Endodermal cell (in vitro differentiated cells): ENCODE results near the gene MYO7B. TPM values are rescaled to one million over a fixed set of nuclear protein-coding genes. Genes with fewer than 3 reads are reported as not detected.

Experiments used
- DNase-seq: peaks from one replicate; pipeline ENCODE4 v3.0.0-alpha.2; 2017
- H3K27ac ChIP-seq: 2 replicates; pipeline ENCODE4 v1.5.1; 2013; ENCODE audit warnings: mild to moderate bottlenecking, low read depth, low read length, moderate library complexity
- H3K27me3 ChIP-seq: 2 replicates; pipeline ENCODE4 v1.6.1; 2013; ENCODE audit warnings: mild to moderate bottlenecking, low read length, moderate library complexity; ENCODE audit not compliant: insufficient read depth, control insufficient read depth, poor library complexity, severe bottlenecking
- H3K36me3 ChIP-seq: 2 replicates; pipeline ENCODE4 v1.7.0; 2013; ENCODE audit warnings: mild to moderate bottlenecking, low read length, moderate library complexity; ENCODE audit not compliant: control insufficient read depth, insufficient read depth
- H3K4me1 ChIP-seq: one replicate; pipeline ENCODE4 v1.7.0; 2013; ENCODE audit warnings: low read length; ENCODE audit not compliant: control insufficient read depth, insufficient read depth
- H3K4me3 ChIP-seq: 2 replicates; pipeline ENCODE4 v1.5.1; 2013; ENCODE audit warnings: mild to moderate bottlenecking, low read length, moderate library complexity
- H3K9ac ChIP-seq: 2 replicates; pipeline ENCODE4 v1.6.1; 2013; ENCODE audit warnings: mild to moderate bottlenecking, low read length, moderate library complexity; ENCODE audit not compliant: poor library complexity, severe bottlenecking; ENCODE audit errors: extremely low read depth
- H3K9me3 ChIP-seq: 2 replicates; pipeline ENCODE4 v1.6.1; 2013; ENCODE audit warnings: mild to moderate bottlenecking, low read length, moderate library complexity; ENCODE audit not compliant: control insufficient read depth
- H3K27ac Mint-ChIP-seq: 2 replicates; pipeline ENCODE4 v1.8.0; 2020; ENCODE audit warnings: mixed read lengths
- H3K27me3 Mint-ChIP-seq: 2 replicates; pipeline ENCODE4 v1.8.0; 2021; ENCODE audit warnings: mild to moderate bottlenecking, mixed read lengths; ENCODE audit not compliant: insufficient read depth
- H3K36me3 Mint-ChIP-seq: 2 replicates; pipeline ENCODE4 v1.8.0; 2020; ENCODE audit warnings: low read depth, mixed read lengths
- H3K4me1 Mint-ChIP-seq: 2 replicates; pipeline ENCODE4 v1.8.0; 2020; ENCODE audit warnings: mixed read lengths
- H3K4me3 Mint-ChIP-seq: 2 replicates; pipeline ENCODE4 v1.8.0; 2020; ENCODE audit warnings: mild to moderate bottlenecking, moderate library complexity, mixed read lengths
- H3K9me3 Mint-ChIP-seq: 2 replicates; pipeline ENCODE4 v1.8.0; 2020; ENCODE audit warnings: mild to moderate bottlenecking, mixed read lengths
- CTCF ChIP-seq: fragments of 200-600 bp; sonication (generic); conservative IDR thresholded peaks from 2 replicates; pipeline ENCODE4 v1.5.0; 2021; ENCODE audit warnings: antibody characterized with exemption, mild to moderate bottlenecking
- WGBS, 2 experiments: methylation state at CpG; one replicate each; pipeline versions ENCODE4 v1.1.5 to v1.1.7; 2013; ENCODE audit warnings: missing lambda C conversion rate in 2 of 2, mixed read lengths in 1 of 2; ENCODE audit not compliant: insufficient coverage in 1 of 2, insufficient read length in 1 of 2; 5-methylcytosine and 5-hydroxymethylcytosine counted together
- total RNA-seq, 2 donors: library from RNA; stranded (reverse); fragmentation: NEBNext Ultra II Directional in 1 of 2; extraction: Animal tissue kit (Norgen Biotek cat#: 25700) in 1 of 2; gene quantifications; 2 replicates in 1 of 2; 3 replicates in 1 of 2; pipeline ENCODE4 v1.2.1, GENCODE V29; 2021

The MYO7B gene
- total RNA-seq, 2 donors from 2014 or later, result 0.11 TPM; not detected in 1

GRCh38 chr2:127607399-127607908 is 72.0 kb downstream of the MYO7B start:
- peaks cover 6% of the 10 kb centered on the region for H3K9me3 Mint-ChIP-seq
- no peak for TF ChIP-seq CTCF

GRCh38 chr2:127608061-127609030 is 72.9 kb downstream of the MYO7B start:
- no peak for TF ChIP-seq CTCF
- H3K4me3 ChIP-seq, result no peak overlapping the region
- peaks cover 4% of the 10 kb centered on the region for H3K9me3 Mint-ChIP-seq
- peaks cover 4% of the 10 kb centered on the region for H3K27me3 Mint-ChIP-seq
- peak; percentile 36 for DNase-seq
- no peaks in the 10 kb centered on the region for H3K4me1 Mint-ChIP-seq
- no peak overlapping the region for H3K27ac ChIP-seq
- H3K36me3 Mint-ChIP-seq, result no peaks in the 10 kb centered on the region
- WGBS, 2 experiments, result 93 to 96% methylated on average over 18 to 25 of the region's 25 CpGs
- H3K4me1 ChIP-seq, result no peaks in the 10 kb centered on the region
- no peak overlapping the region for H3K27ac Mint-ChIP-seq
- H3K27me3 ChIP-seq, result no peaks in the 10 kb centered on the region
- H3K9ac ChIP-seq, result no peak overlapping the region
- no peak overlapping the region for H3K4me3 Mint-ChIP-seq
- H3K9me3 ChIP-seq, result peaks cover 7% of the 10 kb centered on the region
- H3K36me3 ChIP-seq, result no peaks in the 10 kb centered on the region

More at GRCh38 chr2:127607399-127607908, 72.0 kb downstream of the MYO7B start:
- H3K27me3 Mint-ChIP-seq, result peaks cover 3% of the 10 kb centered on the region
- DNase-seq, result peak; percentile 7
- no peak overlapping the region for H3K4me3 ChIP-seq
- H3K4me3 Mint-ChIP-seq, result no peak overlapping the region
- H3K27me3 ChIP-seq, result no peaks in the 10 kb centered on the region
- no peaks in the 10 kb centered on the region for H3K4me1 ChIP-seq
- H3K27ac Mint-ChIP-seq, result no peak overlapping the region
- no peaks in the 10 kb centered on the region for H3K4me1 Mint-ChIP-seq
- H3K9me3 ChIP-seq, result no peaks in the 10 kb centered on the region
- no peak overlapping the region for H3K27ac ChIP-seq
- no peak overlapping the region for H3K9ac ChIP-seq
- H3K36me3 Mint-ChIP-seq, result no peaks in the 10 kb centered on the region
- H3K36me3 ChIP-seq, result no peaks in the 10 kb centered on the region
- WGBS, 2 experiments, result 95 to 96% methylated on average over 7 to 9 of the region's 9 CpGs

- no peaks in the 10 kb centered on the region for H3K36me3 Mint-ChIP-seq
- peaks cover 4% of the 10 kb centered on the region for H3K27me3 Mint-ChIP-seq
- no peak overlapping the region for H3K9ac ChIP-seq
- WGBS, 2 experiments, result 86 to 87% methylated on average over 15 to 24 of the region's 24 CpGs
- peaks cover 13% of the 10 kb centered on the region for H3K9me3 Mint-ChIP-seq
- no peak overlapping the region for H3K27ac ChIP-seq
- no peak overlapping the region for H3K4me3 Mint-ChIP-seq
- no peaks in the 10 kb centered on the region for H3K36me3 ChIP-seq
- no peak overlapping the region for H3K4me3 ChIP-seq
- TF ChIP-seq CTCF, result no peak
- H3K4me1 Mint-ChIP-seq, result no peaks in the 10 kb centered on the region
- no peaks in the 10 kb centered on the region for H3K27me3 ChIP-seq
- H3K27ac Mint-ChIP-seq, result no peak overlapping the region
- peak; percentile 31 for DNase-seq
- H3K4me1 ChIP-seq, result no peaks in the 10 kb centered on the region
- peaks cover 15% of the 10 kb centered on the region for H3K9me3 ChIP-seq
Measured at GRCh38 chr2:127609031-127609751, 73.7 kb downstream of the MYO7B start.
